Activated T-helper 1 cell treated with anti-CD3 and anti-CD28 coated beads, Interleukin-12 subunit alpha, Interleukin-12 subunit beta, Interleukin-2, Interleukin-4 antibody, amounts not matched to agents 30 ng/mL and 10 ng/mL and 1 ng/mL, durations not matched to agents 14 hours and 24 hours and 36 hours (primary cell): ENCODE data around the gene SNRPA1. TPM values are rescaled to one million over a fixed set of nuclear protein-coding genes. Genes with fewer than 3 reads are reported as not detected.

Source experiments
- DNase-seq: peaks from one replicate; pipeline ENCODE4 v3.0.0; 2021; ENCODE audit warnings: low spot score
- H3K27ac Mint-ChIP-seq: one replicate; pipeline ENCODE4 v1.8.0; 2021; ENCODE audit warnings: mild to moderate bottlenecking, mixed read lengths
- H3K27me3 Mint-ChIP-seq: one replicate; pipeline ENCODE4 v1.8.0; 2022; ENCODE audit warnings: mild to moderate bottlenecking, moderate library complexity, mixed read lengths; ENCODE audit not compliant: insufficient read depth
- H3K36me3 Mint-ChIP-seq: one replicate; pipeline ENCODE4 v1.8.0; 2021; ENCODE audit warnings: low read depth, mixed read lengths
- H3K4me1 Mint-ChIP-seq: one replicate; pipeline ENCODE4 v1.8.0; 2021; ENCODE audit warnings: low read depth, mixed read lengths
- H3K4me3 Mint-ChIP-seq: one replicate; pipeline ENCODE4 v1.8.0; 2021; ENCODE audit warnings: mild to moderate bottlenecking, moderate library complexity, mixed read lengths
- H3K9me3 Mint-ChIP-seq: one replicate; pipeline ENCODE4 v1.8.0; 2021; ENCODE audit warnings: mixed read lengths
- intact Hi-C: fragments of 100-400 bp; cut with micrococcal nuclease; formaldehyde crosslinking; loops from one replicate; pipeline ENCODE4 v1.15.1; 2024
- total RNA-seq: library from RNA; stranded (reverse); gene quantifications from 2 replicates; pipeline ENCODE4 v1.2.3, GENCODE V29; 2022

The SNRPA1 gene
- total RNA-seq, 1 donor from 2014 or later: 184 TPM

DNA sequence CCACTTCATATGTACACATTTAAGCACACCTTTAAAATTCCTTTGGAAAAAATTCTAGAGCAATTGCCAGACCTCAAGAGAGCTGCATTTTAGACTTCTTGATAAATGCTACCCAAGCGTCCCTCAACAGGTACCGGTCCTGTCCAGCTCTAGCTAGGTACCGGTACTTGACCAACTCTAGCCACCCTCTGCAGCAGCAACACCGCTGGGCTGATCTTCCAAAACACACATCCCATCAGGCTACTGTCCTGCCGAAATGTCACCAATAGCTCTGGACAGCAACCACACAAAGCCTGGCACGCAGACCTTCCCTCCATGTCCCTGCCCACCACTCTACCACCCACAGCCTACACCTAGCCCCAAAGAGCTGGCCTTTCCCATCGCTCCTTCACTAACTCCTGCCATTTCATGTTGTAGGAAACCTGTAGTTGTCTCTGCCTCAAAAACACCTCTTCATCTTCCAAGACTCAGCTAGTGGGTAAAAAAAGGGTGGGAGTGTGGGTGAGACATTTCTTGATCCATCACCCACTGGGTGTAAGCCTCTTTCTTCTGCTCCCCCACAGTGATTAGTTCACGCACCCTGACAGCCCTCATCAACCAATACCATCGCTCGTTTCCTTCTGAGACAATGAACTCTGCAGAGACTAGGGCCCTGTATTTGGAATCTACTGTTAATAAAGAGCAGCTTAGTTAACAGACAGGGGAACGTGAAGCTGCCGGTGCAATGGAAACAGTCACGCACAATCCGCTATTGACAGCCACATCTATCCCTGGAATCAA is 50.0 kb downstream of the SNRPA1 start:
- Mint-ChIP-seq H3K27ac (peak overlapping the region; percentile 42), H3K9me3 (no peaks in the 10 kb centered on the region), H3K36me3 (peaks cover 56% of the 10 kb centered on the region), H3K4me1 (peaks cover 99% of the 10 kb centered on the region), H3K4me3 (peak overlapping the region; percentile 60), H3K27me3 (no peaks in the 10 kb centered on the region)
- DNase-seq: no peak
- intact Hi-C loops: loop anchor here (5.0 kb wide), 1 partner anchor 643 kb away; the partner anchor contains the start of genes ASB7 and LINS1

DNA sequence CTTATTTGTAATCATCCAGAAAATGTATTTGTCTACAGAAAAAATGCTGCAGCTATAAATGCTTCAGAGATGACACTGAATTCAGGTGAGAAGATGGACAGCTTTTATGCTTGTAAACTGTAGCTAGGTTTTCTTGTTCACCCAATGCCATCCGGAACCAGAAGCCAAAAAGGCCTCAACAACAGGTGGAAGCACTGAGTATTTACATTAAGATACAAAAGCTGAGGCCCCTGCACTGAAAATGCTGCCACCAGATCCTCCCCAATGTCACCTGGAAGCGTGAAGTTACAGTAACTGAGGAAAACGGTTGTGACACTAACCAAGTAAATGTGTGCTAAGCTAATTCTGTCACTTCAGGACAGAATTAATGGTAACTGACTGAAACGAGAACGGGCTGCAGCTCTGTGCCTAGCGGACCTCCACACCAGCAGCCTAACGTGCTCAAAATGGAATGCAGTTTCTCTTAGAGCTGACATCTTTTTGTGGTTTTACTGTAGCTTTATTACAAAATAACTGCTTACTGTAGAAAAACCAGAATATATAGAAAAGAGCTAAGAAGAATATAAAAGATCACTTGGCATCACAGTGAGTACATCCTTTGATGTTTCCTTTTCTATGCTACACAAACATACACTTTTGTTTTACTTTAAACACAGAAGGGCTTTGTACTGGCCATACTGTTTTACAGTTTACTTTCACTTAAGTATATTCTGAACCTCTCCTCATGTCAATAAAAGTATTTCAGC is 50.8 kb downstream of the SNRPA1 start:
- peaks cover 55% of the 10 kb centered on the region for H3K36me3 Mint-ChIP-seq
- H3K27ac Mint-ChIP-seq: peak overlapping the region; percentile 42
- H3K9me3 Mint-ChIP-seq: no peaks in the 10 kb centered on the region
- no peaks in the 10 kb centered on the region for H3K27me3 Mint-ChIP-seq
- H3K4me3 Mint-ChIP-seq: peak overlapping the region; percentile 60
- intact Hi-C loops: no loop called here
- no peak for DNase-seq
- peaks cover 99% of the 10 kb centered on the region for H3K4me1 Mint-ChIP-seq

DNA sequence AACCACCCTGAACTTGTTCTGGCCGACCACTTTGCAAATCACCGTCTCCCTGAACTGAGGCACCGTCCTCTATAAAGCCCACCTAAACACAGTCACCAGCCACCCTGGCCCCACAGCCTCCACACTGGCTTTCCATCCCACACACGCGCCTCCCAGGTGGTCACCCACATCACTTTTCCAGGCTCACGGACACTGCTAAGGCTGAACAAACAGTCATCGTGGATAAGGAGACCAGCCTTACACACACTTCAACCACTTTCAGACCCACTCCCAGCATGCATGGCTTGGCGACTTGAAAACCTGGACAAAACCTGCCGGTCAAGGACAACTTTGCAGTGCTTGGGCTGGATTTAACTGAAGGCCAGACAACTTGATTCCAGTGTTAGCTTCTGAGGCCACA is 51.6 kb downstream of the SNRPA1 start:
- H3K27me3 Mint-ChIP-seq: no peaks in the 10 kb centered on the region
- DNase-seq: no peak
- H3K4me3 Mint-ChIP-seq: peak overlapping the region; percentile 60
- H3K27ac Mint-ChIP-seq: peak overlapping the region; percentile 42
- peaks cover 53% of the 10 kb centered on the region for H3K36me3 Mint-ChIP-seq
- intact Hi-C loops: loop anchor here (2.0 kb wide), 1 partner anchor 37 kb away; no protein-coding TSS in a partner anchor
- no peaks in the 10 kb centered on the region for H3K9me3 Mint-ChIP-seq
- peaks cover 99% of the 10 kb centered on the region for H3K4me1 Mint-ChIP-seq

DNA sequence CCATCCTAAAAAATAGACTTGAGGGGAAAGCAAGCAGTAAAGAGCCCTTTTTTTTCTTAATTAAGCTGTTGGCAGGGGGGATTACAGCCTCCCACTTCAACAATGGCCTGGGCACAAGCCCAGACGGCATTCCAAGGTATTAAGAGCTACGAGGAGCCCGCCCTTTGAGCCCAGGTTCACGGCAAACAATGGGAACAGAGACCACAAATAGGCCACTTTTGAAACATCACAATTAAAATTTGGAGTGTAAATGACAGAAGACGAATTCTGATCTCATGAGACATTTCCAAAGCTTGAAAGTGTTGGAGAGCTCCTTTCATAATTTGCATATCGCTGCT is 52.1 kb downstream of the SNRPA1 start:
- H3K9me3 Mint-ChIP-seq: no peaks in the 10 kb centered on the region
- DNase-seq: no peak
- H3K36me3 Mint-ChIP-seq: peaks cover 50% of the 10 kb centered on the region
- H3K4me3 Mint-ChIP-seq: peak overlapping the region; percentile 60
- no peaks in the 10 kb centered on the region for H3K27me3 Mint-ChIP-seq
- H3K4me1 Mint-ChIP-seq: peaks cover 99% of the 10 kb centered on the region
- peak overlapping the region; percentile 89 for H3K27ac Mint-ChIP-seq
- intact Hi-C loops: loop anchor here (1.0 to 2.0 kb wide), 2 partner anchors 7 to 36 kb away; no protein-coding TSS in a partner anchor

DNA sequence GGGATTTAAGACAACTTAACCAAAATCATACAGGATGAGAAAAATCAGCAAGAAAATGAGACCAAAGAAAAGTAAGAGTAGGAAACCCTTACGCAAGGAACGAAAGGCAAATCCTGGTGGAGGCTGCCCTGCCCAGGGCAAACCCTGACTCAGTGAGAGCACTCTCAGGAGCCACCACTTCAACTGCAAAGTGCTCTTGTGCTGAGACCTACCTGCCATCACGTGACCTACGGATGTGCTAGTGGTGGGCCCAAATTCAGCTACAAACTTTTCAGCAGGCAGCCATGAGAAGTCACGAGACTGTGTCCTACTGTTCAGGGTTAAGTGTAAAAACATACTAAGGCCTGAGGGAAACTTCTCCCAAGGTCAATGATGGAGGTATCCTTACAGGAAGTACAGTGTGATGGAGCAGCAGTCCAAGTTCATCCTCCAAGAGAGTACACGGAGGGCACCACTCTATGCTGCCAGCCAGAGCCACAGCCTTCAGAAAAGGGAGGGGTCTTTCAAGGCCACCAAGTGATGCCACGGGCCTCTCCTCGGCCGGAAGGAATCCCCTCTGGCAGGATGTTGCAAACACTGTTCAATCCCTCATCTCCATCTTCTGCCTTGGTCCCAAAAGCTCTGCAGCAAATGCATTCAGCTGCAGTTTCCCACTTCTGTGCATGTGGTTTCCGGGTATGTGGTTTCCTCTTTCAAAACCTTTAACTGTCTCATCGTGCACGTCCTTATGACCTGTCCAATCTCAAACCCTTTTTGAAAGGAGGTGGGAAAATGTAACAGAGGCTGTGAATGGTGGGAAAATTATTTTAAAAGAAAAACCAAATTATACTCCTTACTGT is 52.7 kb downstream of the SNRPA1 start:
- DNase-seq: peak; percentile 68
- H3K27me3 Mint-ChIP-seq: no peaks in the 10 kb centered on the region
- peaks cover 48% of the 10 kb centered on the region for H3K36me3 Mint-ChIP-seq
- peak overlapping the region; percentile 60 for H3K4me3 Mint-ChIP-seq
- intact Hi-C loops: loop anchor here (1.0 to 2.0 kb wide), 2 partner anchors 8 to 36 kb away; no protein-coding TSS in a partner anchor
- no peaks in the 10 kb centered on the region for H3K9me3 Mint-ChIP-seq
- H3K27ac Mint-ChIP-seq: peak overlapping the region; percentile 89
- peaks cover 100% of the 10 kb centered on the region for H3K4me1 Mint-ChIP-seq

- H3K27ac Mint-ChIP-seq: peak overlapping the region; percentile 7
- H3K4me3 Mint-ChIP-seq: peak overlapping the region; percentile 19
- DNase-seq: no peak
- H3K27me3 Mint-ChIP-seq: no peaks in the 10 kb centered on the region
- intact Hi-C loops: no loop called here
- peaks cover 91% of the 10 kb centered on the region for H3K4me1 Mint-ChIP-seq
- H3K9me3 Mint-ChIP-seq: no peaks in the 10 kb centered on the region
- H3K36me3 Mint-ChIP-seq: peaks cover 43% of the 10 kb centered on the region
These were observed 54.7 kb downstream of the SNRPA1 start for GRCh38 chr15:101240358-101240757.

DNA sequence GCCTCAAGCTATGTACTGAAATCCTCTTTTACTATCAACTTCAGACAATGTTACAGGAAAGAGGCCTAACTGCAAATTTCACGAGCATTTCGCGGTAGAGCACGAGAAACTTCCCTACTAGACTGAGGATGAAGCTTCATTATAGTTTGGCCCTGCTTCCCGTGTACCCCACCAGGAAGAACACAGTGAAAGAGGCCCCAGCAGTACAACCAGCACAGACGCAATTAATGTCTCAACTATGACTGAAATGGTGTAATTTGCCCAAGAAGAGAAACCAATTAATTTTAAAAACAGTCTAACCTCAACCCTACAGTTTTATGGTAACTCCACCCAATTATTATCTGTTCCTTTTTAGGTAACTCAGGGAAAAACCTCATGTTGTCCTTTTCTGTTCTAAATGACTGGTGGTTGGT is 55.3 kb downstream of the SNRPA1 start:
- Mint-ChIP-seq H3K36me3 (peaks cover 43% of the 10 kb centered on the region), H3K27ac (peak overlapping the region; percentile 86), H3K4me1 (peaks cover 89% of the 10 kb centered on the region), H3K27me3 (no peaks in the 10 kb centered on the region), H3K9me3 (no peaks in the 10 kb centered on the region), H3K4me3 (peak overlapping the region; percentile 58)
- DNase-seq: no peak
- intact Hi-C loops: loop anchor here (1.0 kb wide), 1 partner anchor 29 kb away; no protein-coding TSS in a partner anchor

- Mint-ChIP-seq H3K4me3 (peak overlapping the region; percentile 13), H3K4me1 (peaks cover 88% of the 10 kb centered on the region), H3K27me3 (no peaks in the 10 kb centered on the region), H3K36me3 (peaks cover 56% of the 10 kb centered on the region), H3K27ac (peak overlapping the region; percentile 48), H3K9me3 (no peaks in the 10 kb centered on the region)
- no peak for DNase-seq
- intact Hi-C loops: no loop called here
These were observed 57.8 kb downstream of the SNRPA1 start for GRCh38 chr15:101237251-101237650.

DNA sequence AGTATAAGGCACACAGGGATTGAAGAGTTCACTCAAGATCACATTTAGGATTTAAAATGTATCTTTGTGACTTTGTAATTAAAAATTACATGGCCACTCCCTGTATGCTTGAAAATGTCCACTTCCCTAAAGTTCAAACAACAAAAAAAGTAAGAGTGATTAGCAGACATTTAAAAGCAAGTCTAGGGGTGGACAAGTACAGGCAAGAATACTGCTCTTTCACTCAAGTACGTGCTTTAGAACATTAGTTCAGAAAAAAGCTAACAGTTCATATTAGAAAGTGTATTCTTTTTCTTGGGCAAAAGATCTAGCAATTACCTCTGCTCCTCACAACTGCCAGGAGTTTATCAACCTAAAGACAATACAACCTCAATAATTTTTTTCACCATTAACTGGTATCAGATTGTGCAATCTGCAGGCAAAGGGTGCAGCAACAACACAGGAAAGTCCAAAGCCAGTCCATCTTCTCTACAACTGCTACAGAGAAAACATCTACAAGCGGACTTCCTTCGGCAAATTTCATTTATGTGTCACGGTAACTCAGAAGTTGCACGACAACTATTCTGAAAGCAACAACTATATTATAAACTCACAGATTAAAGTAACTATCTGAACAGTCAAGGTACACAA is 61.3 kb downstream of the SNRPA1 start:
- Mint-ChIP-seq H3K9me3 (peaks cover 7% of the 10 kb centered on the region), H3K4me3 (no peak overlapping the region), H3K27ac (no peak overlapping the region), H3K36me3 (peaks cover 77% of the 10 kb centered on the region), H3K4me1 (peaks cover 77% of the 10 kb centered on the region), H3K27me3 (no peaks in the 10 kb centered on the region)
- DNase-seq: no peak
- intact Hi-C loops: no loop called here

DNA sequence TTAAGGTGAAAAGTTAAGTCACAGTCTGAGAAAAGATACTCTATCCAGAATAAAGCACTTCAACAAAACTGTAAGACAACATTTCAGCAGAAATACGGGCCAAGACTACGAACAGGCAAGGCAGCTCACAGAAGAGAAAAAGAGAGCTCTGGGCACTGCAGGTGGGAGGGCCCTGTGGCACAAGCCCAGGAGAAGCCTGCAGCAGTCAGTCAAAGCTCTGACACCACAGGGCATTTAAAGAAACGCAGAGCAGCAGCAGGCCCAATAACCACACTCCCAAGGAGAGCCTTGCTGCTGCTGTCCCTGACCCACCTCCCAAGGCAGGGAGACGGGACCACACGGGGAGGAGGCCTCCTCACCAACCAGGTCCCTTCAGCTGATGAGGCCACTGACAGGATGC is 62.4 kb downstream of the SNRPA1 start:
- H3K4me3 Mint-ChIP-seq: no peak overlapping the region
- H3K4me1 Mint-ChIP-seq: peaks cover 77% of the 10 kb centered on the region
- H3K27ac Mint-ChIP-seq: peak overlapping the region; percentile 8
- H3K36me3 Mint-ChIP-seq: peaks cover 83% of the 10 kb centered on the region
- intact Hi-C loops: no loop called here
- peaks cover 16% of the 10 kb centered on the region for H3K9me3 Mint-ChIP-seq
- H3K27me3 Mint-ChIP-seq: no peaks in the 10 kb centered on the region
- DNase-seq: no peak
